H9 (cell line): ENCODE results near the gene ENOPH1. TPM values are rescaled to one million over a fixed set of nuclear protein-coding genes. Genes with fewer than 3 reads are reported as not detected.

Experiments
- DNase-seq: peaks from one replicate; pipeline ENCODE4 v3.0.0-alpha.2; 2017
- H2AFZ ChIP-seq: one replicate; pipeline ENCODE4 v1.6.1; 2013; ENCODE audit warnings: mild to moderate bottlenecking, low read length, control low read depth, moderate library complexity
- H2AK5ac ChIP-seq: 2 replicates; pipeline ENCODE4 v1.6.1; 2013; ENCODE audit warnings: low read length, control low read depth, mixed read lengths; ENCODE audit not compliant: insufficient read length
- H2BK120ac ChIP-seq: one replicate; pipeline ENCODE4 v1.6.1; 2013; ENCODE audit warnings: low read depth, mild to moderate bottlenecking, low read length, control low read depth, inconsistent platforms; ENCODE audit not compliant: poor library complexity, severe bottlenecking
- H2BK12ac ChIP-seq: 2 replicates; pipeline ENCODE4 v1.6.1; 2013; ENCODE audit warnings: low read length, control low read depth, mixed read lengths, low read depth; ENCODE audit not compliant: insufficient read length
- H2BK15ac ChIP-seq: 2 replicates; pipeline ENCODE4 v1.6.1; 2013; ENCODE audit warnings: low read depth, low read length, control low read depth
- H2BK20ac ChIP-seq: one replicate; pipeline ENCODE4 v1.6.1; 2013; ENCODE audit warnings: low read depth, mild to moderate bottlenecking, low read length, control low read depth, inconsistent platforms; ENCODE audit not compliant: poor library complexity, severe bottlenecking
- H2BK5ac ChIP-seq: 2 replicates; pipeline ENCODE4 v1.6.1; 2013; ENCODE audit warnings: low read length, control low read depth, mixed read lengths; ENCODE audit not compliant: insufficient read length
- H3K14ac ChIP-seq: 2 replicates; pipeline ENCODE4 v1.6.1; 2013; ENCODE audit warnings: low read length, control low read depth; ENCODE audit not compliant: insufficient read depth
- H3K18ac ChIP-seq: 2 replicates; pipeline ENCODE4 v1.6.1; 2013; ENCODE audit warnings: low read depth, mild to moderate bottlenecking, mixed read lengths, low read length, control low read depth; ENCODE audit not compliant: insufficient read length
- H3K23ac ChIP-seq: 2 replicates; pipeline ENCODE4 v1.6.1; 2013; ENCODE audit warnings: low read length, control low read depth, mixed read lengths, low read depth; ENCODE audit not compliant: insufficient read length
- H3K23me2 ChIP-seq: 2 replicates; pipeline ENCODE4 v1.6.1; 2013; ENCODE audit warnings: low read depth, mild to moderate bottlenecking, mixed read lengths, low read length, control low read depth; ENCODE audit not compliant: insufficient read length, poor library complexity, severe bottlenecking
- H3K27ac ChIP-seq: 2 replicates; pipeline ENCODE4 v1.5.1; 2013; ENCODE audit warnings: low read length, control low read depth, mixed read lengths, low read depth; ENCODE audit not compliant: insufficient read length
- H3K27me3 ChIP-seq: 2 replicates; pipeline ENCODE4 v1.6.1; 2013; ENCODE audit warnings: low read length, control low read depth, inconsistent platforms; ENCODE audit not compliant: insufficient read depth
- H3K4ac ChIP-seq: 2 replicates; pipeline ENCODE4 v1.6.1; 2013; ENCODE audit warnings: low read depth, mild to moderate bottlenecking, control low read depth, inconsistent platforms, low read length, moderate library complexity
- H3K4me1 ChIP-seq: 2 replicates; pipeline ENCODE4 v1.6.1; 2013; ENCODE audit warnings: low read length, control low read depth, inconsistent platforms; ENCODE audit not compliant: insufficient read depth
- H3K4me2 ChIP-seq: 2 replicates; pipeline ENCODE4 v1.6.1; 2013; ENCODE audit warnings: low read length, control low read depth, mixed read lengths; ENCODE audit not compliant: insufficient read length, insufficient read depth
- H3K56ac ChIP-seq: 2 replicates; pipeline ENCODE4 v1.6.1; 2013; ENCODE audit warnings: low read depth, mild to moderate bottlenecking, mixed read lengths, low read length, control low read depth; ENCODE audit not compliant: insufficient read length
- H3K79me1 ChIP-seq: 2 replicates; pipeline ENCODE4 v1.6.1; 2013; ENCODE audit warnings: low read depth, mild to moderate bottlenecking, moderate library complexity, low read length, control low read depth, inconsistent platforms; ENCODE audit not compliant: insufficient read depth, poor library complexity, severe bottlenecking
- H3K79me2 ChIP-seq: 2 replicates; pipeline ENCODE4 v1.6.1; 2013; ENCODE audit warnings: low read length, control low read depth, inconsistent platforms; ENCODE audit not compliant: insufficient read depth
- H3K9ac ChIP-seq: 2 replicates; pipeline ENCODE4 v1.6.1; 2013; ENCODE audit warnings: low read length, control low read depth, mixed read lengths; ENCODE audit not compliant: insufficient read length; ENCODE audit errors: extremely low read depth
- H3K9me3 ChIP-seq: one replicate; pipeline ENCODE4 v1.6.1; 2013; ENCODE audit warnings: low read depth, low read length, inconsistent platforms; ENCODE audit not compliant: control insufficient read depth
- H3T11ph ChIP-seq: one replicate; pipeline ENCODE4 v1.6.1; 2013; ENCODE audit warnings: mild to moderate bottlenecking, low read length, control low read depth, inconsistent platforms
- H4K20me1 ChIP-seq: one replicate; pipeline ENCODE4 v1.6.1; 2013; ENCODE audit not compliant: control insufficient read depth, insufficient read length, insufficient read depth
- H4K5ac ChIP-seq: 2 replicates; pipeline ENCODE4 v1.6.1; 2013; ENCODE audit warnings: low read depth, mild to moderate bottlenecking, mixed read lengths, low read length, control low read depth; ENCODE audit not compliant: insufficient read length
- H4K8ac ChIP-seq: replicated peaks from 2 replicates; pipeline ENCODE4 v1.6.1; 2013; ENCODE audit warnings: low read length, control low read depth, mixed read lengths, low read depth; ENCODE audit not compliant: insufficient read length
- H4K91ac ChIP-seq: 2 replicates; pipeline ENCODE4 v1.6.1; 2013; ENCODE audit warnings: low read depth, mild to moderate bottlenecking, moderate library complexity, mixed read lengths, low read length, control low read depth; ENCODE audit not compliant: insufficient read length
- H3K27ac Mint-ChIP-seq, 3 experiments: 2 replicates in 2 of 3; 3 replicates in 1 of 3; pipeline ENCODE4 v1.8.0; 2020 to 2021; ENCODE audit warnings: mixed read lengths in 3 of 3, mild to moderate bottlenecking in 1 of 3, moderate library complexity in 1 of 3
- H3K27me3 Mint-ChIP-seq: 2 replicates; pipeline ENCODE4 v1.8.0; 2021; ENCODE audit warnings: low read depth, mild to moderate bottlenecking, moderate library complexity, mixed read lengths
- H3K36me3 Mint-ChIP-seq, 3 experiments: 2 replicates in 2 of 3; 3 replicates in 1 of 3; pipeline ENCODE4 v1.8.0; 2020 to 2021; ENCODE audit warnings: low read depth in 3 of 3, mixed read lengths in 3 of 3; ENCODE audit not compliant: insufficient read depth in 1 of 3
- H3K4me1 Mint-ChIP-seq, 2 experiments: 2 replicates each; pipeline ENCODE4 v1.8.0; 2020; ENCODE audit warnings: mixed read lengths in 2 of 2
- H3K4me3 Mint-ChIP-seq, 2 experiments: 2 replicates in 1 of 2; 3 replicates in 1 of 2; pipeline ENCODE4 v1.8.0; 2020 to 2021; ENCODE audit warnings: mild to moderate bottlenecking in 2 of 2, mixed read lengths in 2 of 2, moderate library complexity in 1 of 2
- H3K9me3 Mint-ChIP-seq, 2 experiments: 2 replicates in 1 of 2; 3 replicates in 1 of 2; pipeline ENCODE4 v1.8.0; 2020; ENCODE audit warnings: mild to moderate bottlenecking in 2 of 2, mixed read lengths in 2 of 2, moderate library complexity in 1 of 2
- WGBS: extraction: QIAGEN DNeasy Blood & Tissue Kit; methylation state at CpG from one replicate; pipeline ENCODE4 v1.1.7; 2013; ENCODE audit warnings: missing lambda C conversion rate, low lambda C conversion rate, mixed read lengths; ENCODE audit not compliant: insufficient read length; ENCODE audit errors: extremely low coverage; 5-methylcytosine and 5-hydroxymethylcytosine counted together
- total RNA-seq: library from RNA; stranded (reverse); gene quantifications from 2 replicates; pipeline ENCODE4 v1.2.1, GENCODE V29; 2021
- TF ChIP-seq, protein P1 (sequence below): fragments of 200-600 bp; sonication (generic); conservative IDR thresholded peaks from 3 replicates; pipeline ENCODE4 v1.8.0; 2021; ENCODE audit warnings: antibody characterized with exemption, mild to moderate bottlenecking

ENOPH1 gene
- total RNA-seq, 1 experiment from 2014 or later: 62.4 TPM

DNA sequence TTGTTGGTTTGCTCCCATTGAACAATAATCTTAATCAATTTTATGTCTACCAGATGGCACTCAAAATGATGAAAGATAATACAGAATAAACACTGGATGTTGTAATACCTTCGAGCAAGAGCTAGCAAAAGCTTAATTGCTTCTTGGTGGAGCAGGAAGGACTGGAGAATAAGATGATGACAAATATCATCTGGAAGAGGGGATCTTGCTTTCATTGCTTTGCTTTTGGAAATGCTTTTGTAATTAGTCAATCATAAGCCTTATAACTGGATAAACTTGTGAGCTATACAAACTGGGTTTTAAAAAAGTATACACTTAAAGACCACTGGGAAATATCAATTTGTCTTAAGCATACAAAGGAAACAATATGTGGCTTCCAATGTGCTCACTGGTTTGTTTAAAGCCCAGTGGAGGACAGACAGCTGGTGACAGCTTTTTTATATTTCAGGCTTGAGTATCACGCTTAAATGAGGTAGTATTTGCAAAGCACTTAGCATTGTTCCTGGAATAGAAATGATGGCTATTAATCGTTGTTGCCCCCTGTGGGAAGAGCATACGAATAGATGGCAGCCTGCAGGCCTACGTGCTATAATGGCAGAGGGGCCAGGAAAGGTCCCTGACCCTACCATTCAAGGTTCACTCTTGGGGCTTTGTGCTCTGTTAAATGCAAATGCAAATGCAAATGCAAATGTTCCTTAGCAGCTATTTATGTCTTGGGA, 70.2 kb downstream of the ENOPH1 start:
- H2BK5ac ChIP-seq: no peak overlapping the region
- Mint-ChIP-seq H3K27me3 (no peaks in the 10 kb centered on the region), H3K4me3 (no peak overlapping the region), H3K9me3 (no peaks in the 10 kb centered on the region; a peak in 1 of 5 replicates), H3K27ac (no peak overlapping the region; a peak in 2 of 7 replicates), H3K4me1 (peaks cover 21 to 27% of the 10 kb centered on the region in 2 experiments), H3K36me3 (no peaks in the 10 kb centered on the region; a peak in 1 of 7 replicates)
- H3K79me2 ChIP-seq: no peaks in the 10 kb centered on the region
- no peak overlapping the region for H2BK15ac ChIP-seq
- no peak overlapping the region for H4K5ac ChIP-seq
- H2BK20ac ChIP-seq: no peak overlapping the region
- no peak overlapping the region for H3T11ph ChIP-seq
- no peaks in the 10 kb centered on the region; the same call in 1 of the 2 replicates for H3K27me3 ChIP-seq
- H3K9ac ChIP-seq: no peak overlapping the region
- no peaks in the 10 kb centered on the region for H3K79me1 ChIP-seq
- no peak overlapping the region for H4K91ac ChIP-seq
- H3K23me2 ChIP-seq: no peaks in the 10 kb centered on the region
- no peak overlapping the region for H2AK5ac ChIP-seq
- H3K56ac ChIP-seq: no peak overlapping the region
- no peak overlapping the region for H2AFZ ChIP-seq
- no peak overlapping the region for H3K27ac ChIP-seq
- H2BK120ac ChIP-seq: no peak overlapping the region
- no peak overlapping the region for H3K14ac ChIP-seq
- WGBS: no CpG with 5 or more reads among the region's 5 CpGs
- H3K23ac ChIP-seq: no peak overlapping the region
- no peaks in the 10 kb centered on the region for H4K20me1 ChIP-seq
- H3K4ac ChIP-seq: no peak overlapping the region
- no peak overlapping the region for H2BK12ac ChIP-seq
- H3K18ac ChIP-seq: no peak overlapping the region
- no peaks in the 10 kb centered on the region for H3K9me3 ChIP-seq
- TF ChIP-seq, protein P1, sequence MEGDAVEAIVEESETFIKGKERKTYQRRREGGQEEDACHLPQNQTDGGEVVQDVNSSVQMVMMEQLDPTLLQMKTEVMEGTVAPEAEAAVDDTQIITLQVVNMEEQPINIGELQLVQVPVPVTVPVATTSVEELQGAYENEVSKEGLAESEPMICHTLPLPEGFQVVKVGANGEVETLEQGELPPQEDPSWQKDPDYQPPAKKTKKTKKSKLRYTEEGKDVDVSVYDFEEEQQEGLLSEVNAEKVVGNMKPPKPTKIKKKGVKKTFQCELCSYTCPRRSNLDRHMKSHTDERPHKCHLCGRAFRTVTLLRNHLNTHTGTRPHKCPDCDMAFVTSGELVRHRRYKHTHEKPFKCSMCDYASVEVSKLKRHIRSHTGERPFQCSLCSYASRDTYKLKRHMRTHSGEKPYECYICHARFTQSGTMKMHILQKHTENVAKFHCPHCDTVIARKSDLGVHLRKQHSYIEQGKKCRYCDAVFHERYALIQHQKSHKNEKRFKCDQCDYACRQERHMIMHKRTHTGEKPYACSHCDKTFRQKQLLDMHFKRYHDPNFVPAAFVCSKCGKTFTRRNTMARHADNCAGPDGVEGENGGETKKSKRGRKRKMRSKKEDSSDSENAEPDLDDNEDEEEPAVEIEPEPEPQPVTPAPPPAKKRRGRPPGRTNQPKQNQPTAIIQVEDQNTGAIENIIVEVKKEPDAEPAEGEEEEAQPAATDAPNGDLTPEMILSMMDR: no peak; the same call in 2 of the 3 replicates
- DNase-seq: no peak
- H3K4me2 ChIP-seq: no peak overlapping the region
- no peak overlapping the region for H4K8ac ChIP-seq
- peaks cover 2% of the 10 kb centered on the region; the same call in 1 of the 2 replicates for H3K4me1 ChIP-seq
